Right hindlimb (tissue), 1 donor: ENCODE measurements around the gene RAB9A.
"Not testable (repeated sequence)": the region's sequence is repeated elsewhere in the genome, so short reads cannot be mapped to it uniquely, and the experiment has no call there.

Experiments
- DNase-seq: peaks from one replicate; pipeline ENCODE4 v3.0.0-alpha.2; 2018

The RAB9A gene

DNA sequence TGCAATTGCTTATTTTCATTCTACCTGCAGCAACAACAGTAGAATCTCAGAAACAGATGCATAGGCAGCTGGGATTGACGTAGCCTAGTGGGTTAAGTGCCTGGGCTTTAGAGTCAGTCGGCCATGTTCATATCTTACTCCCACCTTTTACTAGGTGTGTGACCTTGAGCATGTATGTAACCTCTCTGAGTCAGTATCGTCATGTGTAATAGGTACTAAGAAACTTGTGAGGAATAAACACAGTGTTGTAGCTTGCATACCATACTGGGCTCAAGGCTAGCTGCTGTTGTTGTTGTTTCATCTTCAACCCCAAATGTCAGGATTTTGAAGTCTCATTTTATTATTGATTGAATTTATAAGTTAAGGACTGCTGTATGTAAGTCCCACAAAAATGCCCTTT lies 14.2 kb downstream of the RAB9A start:
- no peak for DNase-seq

DNA sequence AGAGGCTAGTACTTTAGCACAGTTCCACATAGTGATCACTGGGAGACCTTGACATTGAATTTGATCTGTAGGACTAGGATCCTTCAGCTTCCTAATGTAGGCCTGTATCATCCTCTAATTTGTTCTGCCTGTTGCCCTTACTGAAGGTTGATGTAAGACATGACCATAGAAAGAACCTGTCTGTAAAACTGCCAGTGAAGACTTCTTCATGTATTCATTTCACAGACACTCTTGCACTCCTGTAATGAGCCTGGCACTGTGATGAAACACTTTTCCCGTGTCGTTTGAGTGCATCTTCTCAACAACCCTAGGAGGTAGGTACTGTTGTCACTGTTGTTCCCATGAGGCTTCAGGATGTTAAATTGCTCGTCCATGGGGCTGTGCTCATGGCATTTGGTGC lies 14.7 kb downstream of the RAB9A start:
- DNase-seq: no peak

- DNase-seq: no peak
These were observed 22.2 kb downstream of the RAB9A start for GRCh38 chrX:13711141-13711540.

DNA sequence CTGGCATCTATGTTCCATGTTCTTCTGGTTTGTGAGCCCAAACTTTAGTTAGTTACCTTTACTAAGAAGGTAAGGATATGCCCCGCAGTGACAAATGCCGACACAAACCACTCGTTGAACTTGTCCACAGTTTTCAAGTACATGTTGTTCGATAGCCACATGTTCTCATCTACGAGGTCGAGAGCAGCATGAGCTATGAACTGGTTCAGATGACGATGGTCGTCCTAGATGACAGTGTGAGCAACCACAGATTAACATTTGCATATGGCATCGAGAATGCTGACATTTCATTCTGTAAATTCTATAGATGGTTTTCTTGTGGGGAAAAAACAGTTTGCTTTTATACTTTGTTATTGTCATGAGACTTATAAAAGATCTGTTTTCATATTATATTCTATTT lies 27.5 kb downstream of the RAB9A start:
- no peak for DNase-seq

DNA sequence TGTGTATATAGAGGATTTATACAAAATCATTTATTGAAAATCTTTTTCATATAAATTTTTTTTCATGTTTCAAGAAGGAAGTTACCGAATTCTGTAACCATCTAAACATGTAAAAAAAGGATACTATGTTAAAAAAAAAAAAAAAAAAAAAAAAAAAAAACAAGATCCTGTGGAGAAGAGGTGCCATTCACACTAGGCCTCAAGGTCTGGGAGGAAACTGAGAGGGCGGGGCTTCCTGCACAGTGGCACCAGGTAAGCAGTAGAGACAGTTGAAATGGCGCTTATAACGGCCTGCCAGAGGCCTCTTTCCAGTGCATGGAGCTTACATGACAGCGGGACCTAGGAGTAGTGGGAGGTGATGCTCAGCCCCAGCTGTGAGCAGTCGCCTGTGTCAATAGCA lies 28.0 kb downstream of the RAB9A start:
- no peak for DNase-seq

DNA sequence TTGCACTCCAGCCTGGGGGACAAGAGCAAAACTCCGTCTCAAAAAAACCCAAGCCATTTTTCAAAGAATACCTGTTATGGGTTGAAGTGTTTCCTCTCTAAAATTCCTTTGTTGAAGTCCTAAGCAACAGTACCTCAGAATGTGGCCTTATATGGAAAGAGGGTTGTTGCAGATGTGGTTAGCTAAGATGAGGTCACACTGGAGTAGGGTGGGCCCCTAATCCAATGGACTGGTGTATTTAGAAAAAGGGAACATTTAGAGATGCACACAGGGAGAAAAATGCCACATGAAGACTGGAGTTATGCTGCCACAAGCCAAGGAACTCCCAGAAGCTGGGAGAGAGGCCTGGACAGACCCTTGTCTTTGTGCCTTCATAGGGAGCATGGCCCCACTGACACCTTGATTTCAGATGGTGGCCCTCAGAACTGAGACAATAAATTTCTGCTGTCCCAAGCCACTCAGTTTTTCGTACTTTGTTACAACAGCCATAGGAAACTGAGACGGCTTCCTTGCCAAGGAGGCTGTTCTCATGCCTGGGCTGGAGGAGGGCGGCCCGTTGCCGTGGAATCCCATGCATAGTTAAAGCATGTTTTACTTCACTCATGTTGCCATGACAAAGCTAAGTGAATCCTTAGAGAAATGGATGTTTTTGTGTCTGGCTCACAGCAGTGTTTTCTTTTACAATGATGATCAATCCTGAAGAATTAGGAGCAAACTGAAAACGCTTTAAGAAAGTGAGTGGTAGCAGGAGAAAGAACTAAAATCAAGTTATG lies 29.0 kb downstream of the RAB9A start:
- peak; percentile 68 for DNase-seq

DNA sequence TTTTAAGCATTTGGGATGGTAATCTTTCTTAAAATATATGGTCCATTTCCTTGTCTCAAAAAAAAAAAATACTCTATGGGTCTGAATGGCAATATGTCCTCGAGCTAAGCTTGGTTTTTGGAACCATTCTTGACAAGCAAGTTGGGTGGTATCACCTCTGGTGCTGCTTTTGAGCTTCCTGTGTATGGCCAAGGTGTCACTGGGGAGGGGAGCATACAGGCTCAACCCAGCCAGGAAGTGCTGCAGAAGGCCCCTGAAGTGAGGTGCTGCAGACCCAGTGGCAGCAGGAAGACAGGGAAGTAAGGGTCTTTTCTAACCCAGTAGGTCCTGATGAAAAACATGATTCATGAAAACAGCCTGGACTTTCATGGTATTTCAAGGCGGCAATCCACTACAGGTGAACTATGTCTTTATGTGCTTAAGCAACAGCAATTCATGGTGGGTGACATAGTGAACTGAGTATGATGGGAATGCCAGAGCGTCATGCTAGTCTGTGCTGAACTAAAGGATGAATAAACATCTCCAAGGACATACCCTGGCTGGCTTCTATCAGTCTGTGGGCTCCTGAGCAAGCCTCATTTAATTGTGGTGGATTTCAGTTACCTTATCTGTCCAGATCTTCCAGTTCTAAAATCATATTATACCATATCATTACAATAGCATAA lies 30.4 kb downstream of the RAB9A start:
- no peak for DNase-seq

- DNase-seq: no peak
These were observed 32.4 kb downstream of the RAB9A start for GRCh38 chrX:13721371-13721770.

- DNase-seq: no peak
These were observed 33.0 kb downstream of the RAB9A start for GRCh38 chrX:13721819-13722519.

- DNase-seq: not testable (repeated sequence)
These were observed 36.0 kb downstream of the RAB9A start for GRCh38 chrX:13724878-13725277.

DNA sequence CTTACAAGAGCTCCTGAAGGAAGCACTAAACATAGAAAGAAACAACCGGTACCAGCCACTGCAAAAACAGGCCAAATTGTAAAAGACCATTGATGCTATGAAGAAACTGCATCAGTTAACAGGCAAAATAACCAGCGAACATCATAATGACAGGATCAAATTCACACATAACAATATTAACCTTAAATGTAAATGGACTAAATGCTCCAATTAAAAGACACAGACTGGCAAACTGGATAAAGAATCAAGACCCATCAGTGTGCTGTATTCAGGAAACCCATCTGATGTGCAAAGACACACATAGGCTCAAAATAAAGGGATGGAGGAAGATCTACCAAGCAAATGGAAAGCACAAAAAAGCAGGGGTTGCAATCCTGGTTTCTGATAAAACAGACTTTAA lies 37.7 kb downstream of the RAB9A start:
- not testable (repeated sequence) for DNase-seq

DNA sequence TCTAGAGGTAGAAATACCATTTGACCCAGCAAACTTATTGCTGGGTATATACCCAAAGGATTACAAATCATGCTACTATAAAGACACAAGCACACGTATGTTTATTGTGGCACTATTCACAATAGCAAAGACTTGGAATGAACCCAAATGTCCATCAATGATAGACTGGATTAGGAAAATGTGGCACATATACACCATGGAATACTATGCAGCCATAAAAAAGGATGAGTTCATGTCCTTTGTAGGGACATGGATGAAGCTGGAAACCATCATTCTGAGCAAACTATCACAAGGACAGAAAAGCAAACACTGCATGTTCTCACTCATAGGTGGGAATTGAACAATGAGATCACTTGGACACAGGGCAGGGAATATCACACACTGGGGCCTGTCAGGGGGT lies 41.6 kb downstream of the RAB9A start:
- DNase-seq: not testable (repeated sequence)

DNA sequence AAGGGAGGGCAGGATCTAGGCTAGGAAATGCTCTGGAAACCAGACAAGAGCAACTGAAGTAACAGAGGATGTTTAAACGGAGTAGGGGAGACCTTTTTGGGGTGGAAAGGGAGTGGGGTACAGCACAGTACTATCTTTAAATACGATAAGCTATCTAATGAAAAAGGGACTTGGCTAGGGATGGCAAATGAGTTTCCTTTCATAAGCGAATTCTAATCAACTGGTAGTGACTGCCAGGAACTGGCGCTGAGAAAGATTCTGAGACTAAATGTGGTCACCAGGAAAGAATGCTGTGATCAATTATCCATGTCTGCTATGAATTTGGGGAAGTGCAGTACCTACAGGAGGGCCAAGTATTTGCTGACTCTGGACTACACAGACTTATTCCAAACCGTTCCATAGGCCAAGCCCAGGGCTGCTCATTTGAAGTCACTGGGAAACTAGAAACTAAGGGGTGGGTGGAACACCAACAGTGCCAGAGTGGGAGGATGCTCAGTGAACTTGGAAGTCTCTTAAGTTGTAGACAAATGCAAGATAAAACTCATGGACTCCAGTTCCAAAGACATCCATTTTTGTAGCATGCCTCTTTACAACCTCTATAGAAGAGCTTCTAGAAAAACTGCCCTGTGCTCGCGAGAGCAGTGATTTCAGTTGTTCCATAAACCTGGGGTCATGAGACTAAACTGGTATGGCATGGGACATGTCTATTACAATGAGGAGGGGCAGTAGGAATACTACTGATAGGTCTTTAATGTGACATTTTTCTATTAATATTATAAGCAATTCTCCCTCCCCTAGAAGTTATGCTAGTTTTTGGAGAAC lies 43.5 kb downstream of the RAB9A start:
- DNase-seq: peak; percentile 35

- DNase-seq: no peak
These were observed 44.6 kb downstream of the RAB9A start for GRCh38 chrX:13733506-13733905.

- DNase-seq: peak; percentile 92
These were observed 45.6 kb downstream of the RAB9A start, which contains the start of the genes OFD1 and TRAPPC2 for GRCh38 chrX:13734278-13735172. Gene OFD1, plus strand, starts transcription at chrX:13734748. Its CDS starts 324 bp downstream, at chrX:13735072. Gene TRAPPC2, minus strand, starts transcription at chrX:13734620. Its CDS starts 14,657 bp downstream, at chrX:13719963.

DNA sequence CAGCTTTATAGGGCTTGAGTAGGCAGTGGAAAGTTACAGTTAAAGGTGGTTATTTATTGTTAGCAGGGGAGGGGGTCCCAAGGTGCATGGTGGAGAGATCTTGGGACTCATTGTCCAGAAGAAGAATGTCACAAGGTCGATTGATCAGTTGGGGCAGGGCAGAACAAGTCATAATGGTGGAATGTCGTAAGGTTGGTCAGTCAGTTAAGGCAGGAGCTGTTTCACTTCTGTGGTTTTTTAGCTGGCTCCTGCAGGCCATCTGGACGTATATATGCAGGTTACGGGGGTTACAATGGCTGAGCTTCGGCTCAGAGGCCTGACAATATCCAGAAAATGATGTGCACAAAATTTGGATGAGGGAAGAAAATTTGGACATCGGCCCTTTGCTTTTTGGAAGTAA lies 52.8 kb downstream of the RAB9A start:
- DNase-seq: no peak

DNA sequence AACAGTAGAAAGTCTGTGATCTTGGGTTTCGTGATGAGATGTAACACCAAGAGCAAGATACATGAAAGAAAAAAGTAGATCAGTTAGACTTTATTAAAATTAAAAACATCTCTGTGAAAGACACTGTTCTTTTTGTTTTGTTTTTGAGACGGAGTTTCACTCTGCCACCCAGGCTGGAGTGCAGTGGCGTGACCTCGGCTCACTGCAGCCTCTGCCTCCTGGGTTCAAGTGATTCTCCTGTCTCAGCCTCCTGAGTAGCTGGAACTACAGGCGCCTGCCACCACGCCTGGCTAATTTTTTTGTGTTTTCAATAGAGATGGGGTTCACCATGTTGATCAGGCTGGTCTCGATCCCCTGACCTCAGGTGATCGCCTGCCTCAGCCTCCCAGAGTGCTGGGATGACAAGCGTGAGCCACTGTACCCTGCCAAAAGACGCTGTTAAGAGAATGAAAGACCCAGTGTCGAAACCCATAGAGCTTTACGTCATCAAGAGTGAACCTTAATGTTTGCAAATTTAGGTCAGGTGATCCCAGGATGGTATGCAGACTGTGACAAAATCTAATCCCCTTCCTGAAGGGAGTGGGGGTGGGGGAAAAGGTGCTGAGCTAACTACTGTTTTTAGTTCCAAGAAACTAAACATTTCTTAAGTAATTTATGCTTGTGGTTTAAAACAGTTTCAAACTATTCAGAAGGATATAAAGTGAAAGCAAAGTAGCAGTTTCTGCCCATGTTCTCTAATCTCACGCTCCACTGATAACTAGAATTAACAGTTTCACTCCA lies 53.7 kb downstream of the RAB9A start:
- no peak for DNase-seq

DNA sequence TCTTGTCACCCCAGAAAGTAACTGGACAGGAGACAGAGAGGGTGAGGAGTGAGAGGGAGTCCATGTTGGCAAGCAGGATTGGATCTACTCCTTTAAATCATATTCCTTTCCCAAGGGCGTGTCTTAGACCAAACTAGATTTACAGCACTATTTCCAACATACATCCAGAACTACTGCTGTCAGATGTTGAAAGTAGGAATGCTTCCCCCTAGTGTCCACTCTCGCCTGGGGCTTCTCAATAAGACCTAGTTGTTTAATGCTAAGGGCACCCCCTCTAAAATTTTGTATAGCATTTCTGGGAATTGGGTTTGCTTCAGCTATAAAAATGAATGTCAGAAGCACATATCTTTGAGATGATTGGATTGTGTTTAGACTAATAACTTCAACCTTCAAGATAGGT lies 58.9 kb downstream of the RAB9A start:
- DNase-seq: no peak

DNA sequence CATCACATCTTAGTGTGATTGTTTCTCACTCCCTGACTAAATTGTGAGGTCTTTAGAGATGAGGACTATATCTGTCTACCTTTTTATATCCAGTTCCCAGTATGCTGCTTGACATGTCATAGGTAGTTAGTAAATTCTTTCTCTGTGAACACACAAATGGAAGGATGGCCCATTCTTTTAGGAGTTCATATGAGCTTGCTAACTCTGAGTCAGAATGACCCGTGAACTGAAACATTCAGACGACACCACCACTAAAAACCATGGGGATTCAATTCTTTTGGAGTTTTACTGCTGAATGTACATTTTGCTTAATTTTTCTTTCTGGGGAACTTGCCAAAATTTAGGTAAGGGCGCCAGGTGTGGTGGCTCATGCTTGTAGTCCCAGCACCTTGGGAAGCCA lies 59.6 kb downstream of the RAB9A start:
- DNase-seq: no peak

DNA sequence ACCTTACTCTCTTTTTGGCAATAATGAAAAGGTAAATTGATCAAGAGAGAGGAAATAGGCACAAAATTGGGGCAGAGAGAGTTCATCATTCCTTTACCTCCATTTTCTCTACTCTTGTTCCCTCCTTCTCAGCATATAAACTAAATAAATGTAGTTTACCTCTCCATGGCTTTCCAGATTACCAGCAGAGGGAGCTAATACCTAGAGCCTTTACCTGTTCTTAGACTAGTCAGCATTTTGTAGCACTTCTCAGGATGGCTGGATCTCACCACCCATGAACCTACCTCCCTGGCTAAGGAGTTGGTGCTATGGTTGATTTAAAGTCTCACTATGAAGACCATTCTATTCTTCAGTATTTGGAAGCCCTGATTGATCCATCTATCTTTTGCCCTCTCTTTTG lies 61.3 kb downstream of the RAB9A start:
- DNase-seq: no peak

DNA sequence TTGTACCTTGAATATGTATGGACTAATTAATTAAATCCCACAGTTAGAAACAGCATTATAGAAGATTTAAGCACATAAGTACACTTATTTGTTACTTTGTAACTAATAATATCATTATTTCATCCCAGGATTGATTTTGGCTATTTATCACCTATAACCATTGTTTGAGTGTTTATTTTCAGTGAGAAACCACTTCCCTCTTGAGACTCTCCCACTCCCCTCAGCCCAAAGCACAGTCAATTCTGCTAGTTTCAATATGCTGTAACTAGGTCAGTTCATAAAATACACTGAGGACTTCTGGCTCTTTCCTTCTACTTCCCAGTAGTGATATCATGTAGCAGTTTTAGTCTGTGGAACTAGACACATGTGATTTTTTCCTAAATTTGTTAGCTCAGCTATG lies 61.9 kb downstream of the RAB9A start:
- DNase-seq: no peak
